Ammon's horn (tissue), 1 donor: ENCODE measurements around the gene HBG1.

Experiments used
- DNase-seq: peaks from one replicate; pipeline ENCODE4 v3.0.0-alpha.2; 2016; ENCODE audit warnings: low spot score

The HBG1 gene

GRCh38 chr11:5226732-5227310 lies 22.8 kb downstream of the HBG1 start, which contains the start of gene HBB:
Gene HBB, minus strand, starts transcription at chr11:5227071. Its CDS starts 50 bp downstream, at chr11:5227021.
- no peak for DNase-seq

GRCh38 chr11:5225480-5225871 lies 24.2 kb downstream of the HBG1 start:
- no peak for DNase-seq

GRCh38 chr11:5224538-5225479 lies 24.8 kb downstream of the HBG1 start:
- no peak for DNase-seq

DNA sequence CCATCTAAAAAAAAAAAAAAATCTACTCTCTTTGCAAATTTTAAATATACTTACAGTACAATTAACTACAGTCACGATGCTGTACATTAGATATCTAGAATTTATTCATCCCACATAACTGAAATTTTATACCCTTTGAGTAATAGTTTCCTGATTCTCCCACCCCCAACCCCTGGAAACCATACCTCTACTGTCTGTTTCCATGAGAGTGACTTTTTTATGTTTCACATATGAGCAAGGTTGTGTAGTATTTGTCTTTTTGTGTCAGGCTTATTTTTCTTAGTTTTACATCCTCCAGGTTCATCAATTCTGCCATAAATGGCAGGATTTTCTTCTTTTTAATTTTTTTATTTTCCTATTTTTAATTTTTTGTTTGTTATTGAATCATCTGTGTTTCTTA lies 26.0 kb downstream of the HBG1 start:
- no peak for DNase-seq

DNA sequence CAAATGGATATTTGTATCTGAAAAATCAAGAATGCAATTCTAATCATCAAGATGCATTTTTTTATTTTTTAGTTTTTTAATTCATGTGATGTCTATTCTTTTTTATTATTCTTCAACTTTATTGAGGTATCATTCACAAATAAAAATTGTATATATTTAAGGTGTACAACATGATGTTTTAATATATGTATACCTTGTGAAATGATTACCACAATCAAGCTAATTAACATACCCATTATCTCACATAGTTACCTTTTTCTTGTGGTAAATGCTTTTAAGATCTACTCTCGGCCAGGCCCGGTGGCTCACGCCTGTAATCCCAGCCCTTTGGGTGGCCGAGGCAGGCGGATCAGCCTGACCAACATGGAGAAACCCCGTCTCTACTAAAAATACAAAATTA lies 26.5 kb downstream of the HBG1 start:
- DNase-seq, result no peak

DNA sequence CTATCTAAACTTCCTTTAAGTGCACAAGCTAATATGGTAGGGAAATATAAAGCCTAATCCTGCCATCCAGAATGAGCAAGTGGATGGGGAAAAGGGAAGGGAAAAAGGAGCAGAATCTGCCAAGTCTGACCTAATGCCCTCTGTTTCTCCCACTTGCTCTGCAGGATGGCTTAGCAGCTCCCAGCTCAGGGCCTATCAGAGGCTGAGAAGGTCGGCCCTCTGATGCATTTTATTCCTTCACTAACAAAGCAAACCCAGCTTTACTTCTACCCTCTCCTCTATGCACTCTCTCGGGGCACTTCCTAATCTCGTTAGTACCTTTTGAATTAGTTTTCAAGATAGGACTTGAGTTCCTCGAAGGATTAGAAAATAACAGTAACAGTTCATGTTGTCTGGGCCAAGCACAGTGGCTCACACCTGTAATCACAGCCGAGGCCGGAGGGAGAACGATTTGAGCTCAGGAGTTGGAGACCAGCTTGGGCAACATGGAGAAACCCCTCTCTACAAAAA lies 39.2 kb downstream of the HBG1 start:
- DNase-seq, result no peak

- peak; percentile 14 for DNase-seq
Observed at GRCh38 chr11:5204787-5205186, 44.9 kb downstream of the HBG1 start.

GRCh38 chr11:5203366-5203765 lies 46.3 kb downstream of the HBG1 start:
- DNase-seq, result no peak

GRCh38 chr11:5200582-5200981 lies 49.1 kb downstream of the HBG1 start, which contains the start of gene OR51V1:
Gene OR51V1, minus strand, starts transcription at chr11:5200682. Its CDS starts 0 bp downstream, at chr11:5200682.
- DNase-seq, result no peak

DNA sequence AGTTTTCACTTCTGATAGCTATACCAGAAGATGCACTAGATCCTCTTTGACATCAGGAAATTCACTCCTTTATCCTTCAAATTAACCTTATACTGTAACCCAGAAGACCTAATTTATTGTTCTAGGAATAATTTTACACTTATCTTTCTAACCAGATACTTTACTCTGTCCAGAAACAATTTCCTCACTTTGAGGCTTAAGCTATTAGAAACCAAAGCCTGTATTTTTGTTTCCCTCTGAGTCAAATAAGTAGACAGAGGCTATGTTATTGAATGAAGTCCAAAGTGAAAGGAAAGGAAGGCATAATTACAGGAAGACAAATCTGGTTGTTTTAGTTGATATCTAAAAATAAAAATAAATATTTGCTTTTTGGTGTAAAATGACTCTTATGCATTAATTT lies 51.4 kb downstream of the HBG1 start:
- DNase-seq, result no peak
